GM12891 (cell line): ENCODE data around the gene SLFN12L. TPM values are rescaled to one million over a fixed set of nuclear protein-coding genes. Genes with fewer than 3 reads are reported as not detected.
"Not testable (repeated sequence)": the region's sequence is repeated elsewhere in the genome, so short reads cannot be mapped to it uniquely, and the experiment has no call there.

Source experiments
- DNase-seq: peaks from one replicate; pipeline ENCODE4 v3.0.0; 2011; ENCODE audit warnings: low spot score; ENCODE audit not compliant: insufficient read length
- FAIRE-seq: peaks from 2 replicates; lab custom pipeline; 2011; peaks lifted over from hg19 to GRCh38; lab: Jason Lieb, UNC
- PAX5 ChIP-seq: IDR thresholded peaks from 2 replicates; pipeline ENCODE4 v1.6.1; 2011; ENCODE audit warnings: low read length, moderate library complexity, mild to moderate bottlenecking; ENCODE audit not compliant: insufficient read depth, severe bottlenecking
- POLR2A ChIP-seq: IDR thresholded peaks from 2 replicates; pipeline ENCODE4 v1.6.1; 2011; ENCODE audit warnings: low read depth, low read length, control low read depth
- POLR2AphosphoS5 ChIP-seq: IDR thresholded peaks from 2 replicates; pipeline ENCODE4 v1.6.1; 2011; ENCODE audit warnings: low read depth, low read length, control low read depth
- POU2F2 ChIP-seq: IDR thresholded peaks from 2 replicates; pipeline ENCODE4 v1.6.1; 2011; ENCODE audit warnings: low read depth, mild to moderate bottlenecking, control low read depth, low read length, moderate library complexity
- SPI1 ChIP-seq: IDR thresholded peaks from 2 replicates; pipeline ENCODE4 v1.6.1; 2011; ENCODE audit warnings: low read depth, low read length, control low read depth
- TAF1 ChIP-seq: IDR thresholded peaks from 2 replicates; pipeline ENCODE4 v1.6.1; 2011; ENCODE audit warnings: low read depth, low read length, control low read depth
- polyA plus RNA-seq: library from polyadenylated mRNA; unstranded; fragments of >200 nt; gene quantifications from one replicate; pipeline ENCODE4 v1.2.1, GENCODE V29; 2012; ENCODE audit warnings: low read depth, missing spikeins, inconsistent platforms; ENCODE audit not compliant: missing spikeins

The SLFN12L gene
- polyA plus RNA-seq, result 0.44 TPM

GRCh38 chr17:35537601-35538141 is at the start of gene SLFN12L:
TSS of gene SLFN12L (minus strand) at chr17:35537678. CDS start at chr17:35522364, 15,314 bp downstream.
- FAIRE-seq, result no peak
- DNase-seq, result no peak
- TF ChIP-seq TAF1 (peak; percentile 29; the same call in 1 of the 2 replicates), PAX5 (no peak)

- TF ChIP-seq SPI1, result no peak
- DNase-seq (no peak), FAIRE-seq (no peak)
Measured at GRCh38 chr17:35586569-35587073, 49.1 kb upstream of the SLFN12L start.

- FAIRE-seq (no peak), DNase-seq (no peak)
- no peak for TF ChIP-seq PAX5
- no peak for TF ChIP-seq POLR2AphosphoS5
- TF ChIP-seq POU2F2, result no peak
- TF ChIP-seq POLR2A, result no peak
- TF ChIP-seq TAF1, result no peak
- no peak for TF ChIP-seq SPI1
Measured at GRCh38 chr17:35584061-35584460, 46.6 kb upstream of the SLFN12L start.

DNA sequence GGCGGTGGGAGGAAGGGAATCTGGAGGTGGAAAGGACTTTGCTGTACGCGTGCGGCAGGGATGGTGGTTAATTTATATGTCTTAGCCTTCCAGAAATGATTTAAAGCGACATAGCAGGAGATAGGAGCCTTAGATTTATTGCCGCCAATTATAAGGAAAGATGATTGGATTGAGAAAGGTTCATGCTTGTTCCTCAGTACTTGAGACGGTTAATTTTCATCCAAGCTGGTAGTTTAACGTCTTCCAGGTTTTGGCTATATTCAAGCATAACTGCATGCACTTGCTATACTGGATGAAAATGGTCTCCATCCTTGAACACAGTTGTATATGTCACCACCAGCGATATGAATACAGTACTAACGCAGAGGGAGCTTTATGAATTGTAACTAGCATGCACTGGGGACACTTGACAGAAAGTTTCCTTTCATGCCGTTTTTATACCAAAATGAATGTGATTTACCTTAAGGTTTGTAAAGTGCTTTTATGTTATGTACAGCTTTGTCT is 41.5 kb upstream of the SLFN12L start:
- FAIRE-seq (no peak), DNase-seq (no peak)
- TF ChIP-seq PAX5 (no peak), POLR2A (no peak), TAF1 (no peak), POLR2AphosphoS5 (no peak), POU2F2 (no peak), SPI1 (no peak)

GRCh38 chr17:35578197-35578928 is 40.9 kb upstream of the SLFN12L start, which contains the start of gene PEX12:
TSS of gene PEX12 (minus strand) at chr17:35578571. CDS start at chr17:35578021, 550 bp downstream.
- FAIRE-seq (peak; percentile 86), DNase-seq (peak; percentile 61)
- peak; percentile 75 for TF ChIP-seq POU2F2
- TF ChIP-seq PAX5, result peak; percentile 11
- peak; percentile 71 for TF ChIP-seq TAF1
- TF ChIP-seq POLR2AphosphoS5, result peak; percentile 83
- TF ChIP-seq POLR2A, result peak; percentile 86
- peak; percentile 33; the same call in 1 of the 2 replicates for TF ChIP-seq SPI1

GRCh38 chr17:35577830-35578196 is 40.3 kb upstream of the SLFN12L start:
- FAIRE-seq (peak; percentile 16), DNase-seq (no peak)
- TF ChIP-seq SPI1 (no peak), POLR2A (no peak), POU2F2 (no peak), TAF1 (no peak), PAX5 (no peak), POLR2AphosphoS5 (no peak)

DNA sequence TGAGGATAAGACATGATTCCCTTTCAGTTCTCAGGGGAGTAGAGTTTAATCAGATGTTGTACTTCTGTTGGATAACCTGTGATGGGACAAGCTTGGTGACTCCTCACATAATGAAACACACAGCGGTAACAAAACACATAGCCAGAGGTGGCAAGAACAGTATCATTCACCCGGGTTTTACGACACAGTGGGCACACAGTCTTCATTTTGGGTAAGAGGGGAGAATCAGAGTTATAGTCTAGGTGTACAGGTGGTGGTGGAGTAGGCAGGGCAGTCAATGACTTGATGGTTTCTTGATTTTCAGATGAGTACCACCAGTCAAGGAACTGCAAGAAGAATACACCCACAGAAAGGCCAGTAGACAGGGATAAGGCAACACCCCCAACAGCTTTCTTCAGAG is 38.3 kb upstream of the SLFN12L start:
- TF ChIP-seq POLR2A (no peak), PAX5 (no peak), SPI1 (no peak), POLR2AphosphoS5 (no peak), TAF1 (no peak), POU2F2 (no peak)
- no peak for FAIRE-seq
- no peak for DNase-seq

GRCh38 chr17:35569405-35569804 is 31.9 kb upstream of the SLFN12L start:
- no peak for TF ChIP-seq PAX5
- no peak for TF ChIP-seq POLR2A
- TF ChIP-seq SPI1, result no peak
- no peak for TF ChIP-seq POU2F2
- TF ChIP-seq POLR2AphosphoS5, result no peak
- no peak for TF ChIP-seq TAF1
- no peak for DNase-seq
- no peak for FAIRE-seq

DNA sequence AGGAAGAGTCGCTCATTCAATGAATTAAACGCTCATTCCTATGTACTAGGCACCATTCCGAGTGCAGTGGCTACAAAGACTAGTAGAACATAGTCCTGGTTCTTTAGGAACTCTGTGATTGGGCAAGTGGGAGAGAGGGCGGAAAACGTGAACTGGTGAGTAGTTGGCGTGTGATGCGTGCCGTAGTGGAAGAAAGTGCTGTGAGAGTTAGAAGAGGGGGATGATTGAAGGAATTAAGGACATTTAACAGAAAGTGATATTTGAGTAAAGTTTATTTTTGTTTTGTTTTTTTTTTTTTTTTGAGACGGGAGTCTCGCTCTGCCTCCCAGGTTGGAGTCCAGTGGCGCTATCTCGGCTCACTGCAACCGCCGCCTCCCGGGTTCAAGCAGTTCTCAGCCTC is 31.1 kb upstream of the SLFN12L start:
- DNase-seq (no peak), FAIRE-seq (peak; percentile 13)
- TF ChIP-seq TAF1 (no peak), SPI1 (no peak), POLR2AphosphoS5 (no peak), POU2F2 (no peak), POLR2A (no peak), PAX5 (no peak)

GRCh38 chr17:35566968-35567367 is 29.5 kb upstream of the SLFN12L start:
- TF ChIP-seq POU2F2 (no peak), PAX5 (no peak), POLR2AphosphoS5 (no peak), POLR2A (no peak)
- DNase-seq (no peak), FAIRE-seq (no peak)

GRCh38 chr17:35563181-35563580 is 25.7 kb upstream of the SLFN12L start:
- DNase-seq, FAIRE-seq: not testable (repeated sequence)
